ENCODE results near the gene HDAC11. TPM values are rescaled to one million over a fixed set of nuclear protein-coding genes. Genes with fewer than 3 reads are reported as not detected.
"Not testable (repeated sequence)": the region's sequence is repeated elsewhere in the genome, so short reads cannot be mapped to it uniquely, and the experiment has no call there.

HDAC11 gene
- total RNA-seq, 1 experiment from 2014 or later = 12.0 TPM

GRCh38 chr3:13440204-13440817, 39.8 kb upstream of the HDAC11 start (continued):
- TF ChIP-seq AFF4 (CRISPR knock-in tag; IDR thresholded peaks at IDR 0.05; ENCODE audit: borderline replicate concordance) = no peak
- no peak for TF ChIP-seq ZNF232 (CRISPR knock-in tag; IDR thresholded peaks at IDR 0.05)
- TF ChIP-seq TP53 (CRISPR knock-in tag; IDR thresholded peaks at IDR 0.05) = no peak
- no peak for TF ChIP-seq NR1H2 (CRISPR knock-in tag; IDR thresholded peaks at IDR 0.05)
- no peak for TF ChIP-seq TEAD4 (CRISPR knock-in tag; IDR thresholded peaks at IDR 0.05)
- no peak for TF ChIP-seq USF2 (CRISPR knock-in tag; IDR thresholded peaks at IDR 0.05)
- TF ChIP-seq ZNF219 (CRISPR knock-in tag; IDR thresholded peaks at IDR 0.05; ENCODE audit: borderline replicate concordance) = no peak
- TF ChIP-seq ZNF671 (CRISPR knock-in tag; IDR thresholded peaks at IDR 0.05) = no peak
- no peak for TF ChIP-seq NR3C1 (CRISPR knock-in tag; conservative IDR thresholded peaks at IDR 0.05; ENCODE audit: low read depth)
- TF ChIP-seq ZNF121 (CRISPR knock-in tag; IDR thresholded peaks at IDR 0.05) = no peak
- TF ChIP-seq PREB (CRISPR knock-in tag; IDR thresholded peaks at IDR 0.05; ENCODE audit: borderline replicate concordance) = no peak

GRCh38 chr3:13442882-13443281, 37.2 kb upstream of the HDAC11 start:
- DNase-seq (ENCODE audit: low spot score); ATAC-seq; H3K4me1 Mint-ChIP-seq; H3K4me3 Mint-ChIP-seq; H3K27ac Mint-ChIP-seq; POLR2A ChIA-PET; H3K27me3 Mint-ChIP-seq (ENCODE audit: low read depth): not testable (repeated sequence)
- CTCF ChIA-PET = interaction anchor here (0.8 kb wide), 1 partner anchor 9 kb away, joined by 4 read pairs; no protein-coding TSS in a partner anchor
- Mint-ChIP-seq H3K36me3 (peaks cover 19% of the 10 kb centered on the region), H3K9me3 (peaks cover 15% of the 10 kb centered on the region)

- ChIA-PET CTCF (interaction anchor here (0.6 to 3.2 kb wide), 28 partner anchors 9 to 359 kb away, joined by 3 to 41 read pairs (median 4); partner anchors contain the start of genes HDAC11 and NUP210), POLR2A (interaction anchor here (0.8 to 1.7 kb wide), 5 partner anchors 10 to 250 kb away, joined by 3 to 6 read pairs (median 4); partner anchors contain the start of gene NUP210)
- ATAC-seq (peak; percentile 38), DNase-seq (ENCODE audit: low spot score) (peak; percentile 19)
- Mint-ChIP-seq H3K9me3 (peaks cover 5% of the 10 kb centered on the region), H3K4me3 (peak overlapping the region; percentile 78), H3K27ac (peak overlapping the region; percentile 90), H3K36me3 (peaks cover 6% of the 10 kb centered on the region), H3K27me3 (ENCODE audit: low read depth) (no peaks in the 10 kb centered on the region), H3K4me1 (peaks cover 20% of the 10 kb centered on the region)
- TF ChIP-seq MAX (CRISPR knock-in tag; IDR thresholded peaks at IDR 0.05) = 0 out of 2 replicates have a peak, but pooled peaks have one; percentile 1
- TF ChIP-seq ZNF425 (CRISPR knock-in tag; conservative IDR thresholded peaks at IDR 0.05) = 0 out of 2 replicates have a peak, but pooled peaks have one; percentile 33
- TF ChIP-seq FOXK1 (CRISPR knock-in tag; IDR thresholded peaks at IDR 0.05) = no peak; the same call in 1 of the 2 replicates
- no peak for TF ChIP-seq PRDM15 (CRISPR knock-in tag; IDR thresholded peaks at IDR 0.05)
Observed at GRCh38 chr3:13451301-13451673, 28.8 kb upstream of the HDAC11 start.
